Measurements from ENCODE around the gene PRKN.
A peak's percentile ranks its signal among the peaks of the same experiment; 100 is the strongest.

PRKN gene

GRCh38 chr6:162727322-162728182, at the start of gene PRKN, which contains the start of gene PACRG:
Gene PRKN (minus strand): TSS chr6:162727766.
Gene PACRG (plus strand): TSS chr6:162727974.
- peak; percentile 98 for DNase-seq

GRCh38 chr6:162777091-162777490, 49.5 kb upstream of the PRKN start:
- DNase-seq = no peak

GRCh38 chr6:162773996-162774395, 46.4 kb upstream of the PRKN start:
- DNase-seq = no peak

- DNase-seq = no peak
Measured at GRCh38 chr6:162772466-162772865, 44.9 kb upstream of the PRKN start.

- no peak for DNase-seq
Measured at GRCh38 chr6:162770955-162771354, 43.4 kb upstream of the PRKN start.

- DNase-seq = no peak
Measured at GRCh38 chr6:162770136-162770535, 42.6 kb upstream of the PRKN start.

- no peak for DNase-seq
Measured at GRCh38 chr6:162753775-162754174, 26.2 kb upstream of the PRKN start.

GRCh38 chr6:162751211-162751859, 23.8 kb upstream of the PRKN start:
- DNase-seq = no peak

GRCh38 chr6:162750776-162751175, 23.2 kb upstream of the PRKN start:
- DNase-seq = no peak

GRCh38 chr6:162736961-162737360, 9.4 kb upstream of the PRKN start:
- DNase-seq = no peak

GRCh38 chr6:162733489-162733888, 5.9 kb upstream of the PRKN start:
- DNase-seq = no peak

GRCh38 chr6:162730502-162730901, 2.9 kb upstream of the PRKN start:
- no peak for DNase-seq

GRCh38 chr6:162728706-162729105, 1.1 kb upstream of the PRKN start:
- DNase-seq = no peak

GRCh38 chr6:162728197-162728596, 631 bp upstream of the PRKN start:
- peak in 1 of 2 experiments; percentile 18 for DNase-seq

GRCh38 chr6:162726947-162727321, 632 bp downstream of the PRKN start:
- DNase-seq = no peak

GRCh38 chr6:162722633-162723032, 4.9 kb downstream of the PRKN start:
- DNase-seq = no peak

- no peak for DNase-seq
Measured at GRCh38 chr6:162722226-162722625, 5.3 kb downstream of the PRKN start.

- DNase-seq = no peak
Measured at GRCh38 chr6:162721404-162721687, 6.2 kb downstream of the PRKN start.

- DNase-seq = no peak
Measured at GRCh38 chr6:162719528-162719927, 8.0 kb downstream of the PRKN start.

- no peak for DNase-seq
Measured at GRCh38 chr6:162715601-162716000, 12.0 kb downstream of the PRKN start.

GRCh38 chr6:162713974-162714780, 13.4 kb downstream of the PRKN start:
- DNase-seq = no peak

- DNase-seq = no peak
Measured at GRCh38 chr6:162712694-162713093, 14.9 kb downstream of the PRKN start.

- DNase-seq = no peak
Measured at GRCh38 chr6:162711376-162711775, 16.2 kb downstream of the PRKN start.

GRCh38 chr6:162710936-162711335, 16.6 kb downstream of the PRKN start:
- no peak for DNase-seq

All from activated T-cell treated with anti-CD3 and anti-CD28 coated beads, Interleukin-2, amount 50 U/mL, for 48 hours (primary cell).